ENCODE data around the gene ARSG. TPM values are rescaled to one million over a fixed set of nuclear protein-coding genes. Genes with fewer than 3 reads are reported as not detected.
"Not testable (repeated sequence)": the region's sequence is repeated elsewhere in the genome, so short reads cannot be mapped to it uniquely, and the experiment has no call there.

ARSG gene
- total RNA-seq, 2 donors from 2014 or later: 24.2 to 24.6 TPM

GRCh38 chr17:68258890-68259647 lies 32.2 kb upstream of the ARSG start:
- H3K9me3 Mint-ChIP-seq; H3K27me3 Mint-ChIP-seq (ENCODE audit: low read depth): not testable (repeated sequence)
- DNase-seq (peak; percentile 66 to 81), ATAC-seq (replicated peaks in 1 of 2) (peak; percentile 74 to 77)
- Mint-ChIP-seq H3K27ac (peak overlapping the region; percentile 96), H3K36me3 (ENCODE audit: insufficient read depth in 2 of 2) (peaks cover 11 to 35% of the 10 kb centered on the region in 2 donors), H3K4me1 (ENCODE audit: low read depth) (peaks cover 85% of the 10 kb centered on the region), H3K4me3 (peak overlapping the region; percentile 74 to 83)

- DNase-seq; H3K27me3 Mint-ChIP-seq (ENCODE audit: low read depth); ATAC-seq (replicated peaks in 1 of 2); H3K9me3 Mint-ChIP-seq: not testable (repeated sequence)
- Mint-ChIP-seq H3K36me3 (ENCODE audit: insufficient read depth in 2 of 2) (peaks cover 9 to 30% of the 10 kb centered on the region in 2 donors), H3K4me3 (peak overlapping the region; percentile 74 to 83), H3K4me1 (ENCODE audit: low read depth) (peaks cover 80% of the 10 kb centered on the region), H3K27ac (peak overlapping the region; percentile 60)
Measured at GRCh38 chr17:68259648-68259951, 31.7 kb upstream of the ARSG start.

- ATAC-seq (replicated peaks in 1 of 2): no peak
- DNase-seq: no peak
- H3K27me3 Mint-ChIP-seq (ENCODE audit: low read depth): no peaks in the 10 kb centered on the region
- H3K27ac Mint-ChIP-seq: peak overlapping the region; percentile 60
- H3K4me3 Mint-ChIP-seq: peak overlapping the region; percentile 74 to 83
- H3K9me3 Mint-ChIP-seq: no peaks in the 10 kb centered on the region
- peaks cover 74% of the 10 kb centered on the region for H3K4me1 Mint-ChIP-seq (ENCODE audit: low read depth)
- peaks cover 8 to 24% of the 10 kb centered on the region in 2 donors for H3K36me3 Mint-ChIP-seq (ENCODE audit: insufficient read depth in 2 of 2)
Measured at GRCh38 chr17:68260051-68260762, 31.1 kb upstream of the ARSG start.

GRCh38 chr17:68262467-68262866 lies 28.8 kb upstream of the ARSG start:
- H3K27ac Mint-ChIP-seq; H3K9me3 Mint-ChIP-seq; ATAC-seq (replicated peaks in 1 of 2); H3K27me3 Mint-ChIP-seq (ENCODE audit: low read depth); H3K4me3 Mint-ChIP-seq; DNase-seq; H3K36me3 Mint-ChIP-seq (ENCODE audit: insufficient read depth in 2 of 2): not testable (repeated sequence)
- peaks cover 51% of the 10 kb centered on the region for H3K4me1 Mint-ChIP-seq (ENCODE audit: low read depth)

GRCh38 chr17:68263101-68263681 lies 28.1 kb upstream of the ARSG start:
- peak; percentile 37 to 41 for ATAC-seq (replicated peaks in 1 of 2)
- Mint-ChIP-seq H3K4me1 (ENCODE audit: low read depth) (peaks cover 44% of the 10 kb centered on the region), H3K4me3 (peak overlapping the region; percentile 22 to 24)
- not testable (repeated sequence) for H3K27ac Mint-ChIP-seq; H3K27me3 Mint-ChIP-seq (ENCODE audit: low read depth); H3K36me3 Mint-ChIP-seq (ENCODE audit: insufficient read depth in 2 of 2); DNase-seq; H3K9me3 Mint-ChIP-seq

- H3K4me3 Mint-ChIP-seq; H3K9me3 Mint-ChIP-seq; DNase-seq; H3K27me3 Mint-ChIP-seq (ENCODE audit: low read depth); H3K36me3 Mint-ChIP-seq (ENCODE audit: insufficient read depth in 2 of 2): not testable (repeated sequence)
- Mint-ChIP-seq H3K4me1 (ENCODE audit: low read depth) (peaks cover 17% of the 10 kb centered on the region), H3K27ac (peak overlapping the region; percentile 55)
- peak in 1 of 2 donors; percentile 46 for ATAC-seq (replicated peaks in 1 of 2)
Measured at GRCh38 chr17:68265833-68266232, 25.5 kb upstream of the ARSG start.

GRCh38 chr17:68273722-68274121 lies 17.6 kb upstream of the ARSG start:
- Mint-ChIP-seq H3K4me1 (ENCODE audit: low read depth) (no peaks in the 10 kb centered on the region), H3K4me3 (no peak overlapping the region), H3K36me3 (ENCODE audit: insufficient read depth in 2 of 2) (peaks cover 9 to 17% of the 10 kb centered on the region in 2 donors), H3K27me3 (ENCODE audit: low read depth) (no peaks in the 10 kb centered on the region), H3K9me3 (no peaks in the 10 kb centered on the region), H3K27ac (no peak overlapping the region)
- no peak for ATAC-seq (replicated peaks in 1 of 2)
- no peak for DNase-seq

- not testable (repeated sequence) for ATAC-seq (replicated peaks in 1 of 2); H3K27me3 Mint-ChIP-seq (ENCODE audit: low read depth); H3K27ac Mint-ChIP-seq; H3K4me1 Mint-ChIP-seq (ENCODE audit: low read depth); DNase-seq; H3K4me3 Mint-ChIP-seq; H3K9me3 Mint-ChIP-seq
- H3K36me3 Mint-ChIP-seq (ENCODE audit: insufficient read depth in 2 of 2): peaks cover 13 to 20% of the 10 kb centered on the region in 2 donors
Measured at GRCh38 chr17:68276339-68276738, 15.0 kb upstream of the ARSG start.

GRCh38 chr17:68277807-68278206 lies 13.5 kb upstream of the ARSG start:
- no peaks in the 10 kb centered on the region for H3K27me3 Mint-ChIP-seq (ENCODE audit: low read depth)
- DNase-seq (no peak), ATAC-seq (replicated peaks in 1 of 2) (no peak)
- H3K27ac Mint-ChIP-seq: no peak overlapping the region
- peaks cover 17 to 24% of the 10 kb centered on the region in 2 donors for H3K36me3 Mint-ChIP-seq (ENCODE audit: insufficient read depth in 2 of 2)
- H3K4me1 Mint-ChIP-seq (ENCODE audit: low read depth): no peaks in the 10 kb centered on the region
- peaks cover 0 to 8% of the 10 kb centered on the region in 2 donors for H3K9me3 Mint-ChIP-seq
- no peak overlapping the region for H3K4me3 Mint-ChIP-seq

GRCh38 chr17:68281965-68282364 lies 9.3 kb upstream of the ARSG start:
- not testable (repeated sequence) for H3K27ac Mint-ChIP-seq; DNase-seq; H3K4me3 Mint-ChIP-seq; ATAC-seq (replicated peaks in 1 of 2); H3K27me3 Mint-ChIP-seq (ENCODE audit: low read depth); H3K9me3 Mint-ChIP-seq; H3K4me1 Mint-ChIP-seq (ENCODE audit: low read depth)
- peaks cover 17 to 20% of the 10 kb centered on the region in 2 donors for H3K36me3 Mint-ChIP-seq (ENCODE audit: insufficient read depth in 2 of 2)

- Mint-ChIP-seq H3K36me3 (ENCODE audit: insufficient read depth in 2 of 2) (peaks cover 0 to 3% of the 10 kb centered on the region in 2 donors), H3K4me3 (peak overlapping the region; percentile 99 to 100), H3K27ac (peak overlapping the region; percentile 83), H3K4me1 (ENCODE audit: low read depth) (peaks cover 44% of the 10 kb centered on the region), H3K27me3 (ENCODE audit: low read depth) (no peaks in the 10 kb centered on the region), H3K9me3 (no peaks in the 10 kb centered on the region)
- DNase-seq (no peak), ATAC-seq (replicated peaks in 1 of 2) (no peak)
Measured at GRCh38 chr17:68288375-68288774, 2.9 kb upstream of the ARSG start.

GRCh38 chr17:68288804-68289203 lies 2.5 kb upstream of the ARSG start:
- peaks cover 45% of the 10 kb centered on the region for H3K4me1 Mint-ChIP-seq (ENCODE audit: low read depth)
- peak overlapping the region; percentile 99 to 100 for H3K4me3 Mint-ChIP-seq
- peaks cover 0 to 3% of the 10 kb centered on the region in 2 donors for H3K36me3 Mint-ChIP-seq (ENCODE audit: insufficient read depth in 2 of 2)
- ATAC-seq (replicated peaks in 1 of 2): no peak
- DNase-seq: peak; percentile 12 to 31
- H3K27ac Mint-ChIP-seq: peak overlapping the region; percentile 83
- H3K27me3 Mint-ChIP-seq (ENCODE audit: low read depth): no peaks in the 10 kb centered on the region
- H3K9me3 Mint-ChIP-seq: no peaks in the 10 kb centered on the region

- DNase-seq (no peak), ATAC-seq (replicated peaks in 1 of 2) (no peak)
- Mint-ChIP-seq H3K27ac (peak overlapping the region; percentile 83), H3K9me3 (no peaks in the 10 kb centered on the region), H3K36me3 (ENCODE audit: insufficient read depth in 2 of 2) (peaks cover 0 to 3% of the 10 kb centered on the region in 2 donors), H3K4me3 (peak overlapping the region; percentile 99 to 100), H3K27me3 (ENCODE audit: low read depth) (no peaks in the 10 kb centered on the region), H3K4me1 (ENCODE audit: low read depth) (peaks cover 52% of the 10 kb centered on the region)
Measured at GRCh38 chr17:68289473-68289872, 1.8 kb upstream of the ARSG start.
